Skin of body (tissue), 2 donors: ENCODE results near the gene SP2. TPM values are rescaled to one million over a fixed set of nuclear protein-coding genes. Genes with fewer than 3 reads are reported as not detected.
"Not testable (repeated sequence)": the region's sequence is repeated elsewhere in the genome, so short reads cannot be mapped to it uniquely, and the experiment has no call there.

Experiments used
- DNase-seq: peaks from one replicate; lab custom pipeline; 2025; lab: John Stamatoyannopoulos, UW
- total RNA-seq: library from RNA; depleted of rRNA; stranded (reverse); fragments of >200 nt; gene quantifications from one replicate; pipeline ENCODE4 v1.2.3, GENCODE V29; 2014

Gene SP2
- total RNA-seq, 1 donor from 2014 or later = 2.1 TPM

DNA sequence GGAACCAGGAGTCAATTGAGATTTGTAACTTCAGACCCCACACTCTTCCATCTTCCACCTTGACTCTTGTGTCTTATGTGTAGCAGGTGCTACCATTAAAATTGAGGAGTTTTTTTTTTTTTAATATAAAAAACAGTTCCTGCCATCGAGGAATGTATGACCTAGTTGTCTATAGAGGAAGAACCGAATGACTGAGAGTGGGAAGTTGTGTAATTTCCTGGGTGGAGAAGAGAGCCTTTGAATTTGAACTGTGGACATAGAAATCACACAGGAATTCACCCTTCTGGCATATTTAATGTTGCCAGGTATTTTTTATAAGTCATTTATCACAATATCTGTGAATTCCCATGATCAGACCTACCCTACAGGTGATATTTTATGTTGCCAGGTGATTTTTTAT is 22.0 kb downstream of the SP2 start:
- DNase-seq = no peak

- DNase-seq = no peak
These were observed 23.0 kb downstream of the SP2 start for GRCh38 chr17:47918991-47919390.

- DNase-seq = not testable (repeated sequence)
These were observed 23.9 kb downstream of the SP2 start for GRCh38 chr17:47919889-47920288.

- DNase-seq = no peak
These were observed 29.0 kb downstream of the SP2 start for GRCh38 chr17:47924785-47925677.

- no peak for DNase-seq
These were observed 29.6 kb downstream of the SP2 start for GRCh38 chr17:47925678-47925988.

DNA sequence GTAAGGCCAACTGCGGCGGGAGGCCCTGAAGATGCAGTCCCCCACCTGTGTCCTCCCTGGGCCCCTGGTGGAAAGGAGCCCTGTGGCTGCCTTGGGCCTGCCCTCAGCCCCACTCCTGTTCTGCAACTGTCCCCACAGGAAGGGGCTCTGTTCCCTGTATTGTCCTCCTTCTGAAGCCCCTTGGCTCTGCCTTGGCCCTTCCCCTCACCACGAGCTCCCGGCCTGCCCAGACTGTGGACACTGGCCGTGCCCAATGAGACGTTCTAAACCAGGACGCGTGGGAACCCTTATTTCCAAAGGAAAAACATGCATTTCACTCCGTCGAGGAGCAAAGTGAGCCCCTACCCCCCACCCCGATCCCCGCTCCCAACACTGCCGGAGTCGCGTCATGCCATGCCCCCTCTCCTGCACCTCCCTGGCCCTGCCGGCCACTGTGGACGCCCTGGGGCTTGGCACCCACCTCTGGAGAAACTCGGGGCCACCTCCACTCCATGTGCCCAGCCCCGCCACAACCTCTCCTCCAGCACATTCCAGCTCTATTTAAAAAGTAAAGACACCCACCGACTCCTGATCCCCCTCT is 31.9 kb downstream of the SP2 start:
- no peak for DNase-seq

- no peak for DNase-seq
These were observed 32.4 kb downstream of the SP2 start for GRCh38 chr17:47928415-47928814.

DNA sequence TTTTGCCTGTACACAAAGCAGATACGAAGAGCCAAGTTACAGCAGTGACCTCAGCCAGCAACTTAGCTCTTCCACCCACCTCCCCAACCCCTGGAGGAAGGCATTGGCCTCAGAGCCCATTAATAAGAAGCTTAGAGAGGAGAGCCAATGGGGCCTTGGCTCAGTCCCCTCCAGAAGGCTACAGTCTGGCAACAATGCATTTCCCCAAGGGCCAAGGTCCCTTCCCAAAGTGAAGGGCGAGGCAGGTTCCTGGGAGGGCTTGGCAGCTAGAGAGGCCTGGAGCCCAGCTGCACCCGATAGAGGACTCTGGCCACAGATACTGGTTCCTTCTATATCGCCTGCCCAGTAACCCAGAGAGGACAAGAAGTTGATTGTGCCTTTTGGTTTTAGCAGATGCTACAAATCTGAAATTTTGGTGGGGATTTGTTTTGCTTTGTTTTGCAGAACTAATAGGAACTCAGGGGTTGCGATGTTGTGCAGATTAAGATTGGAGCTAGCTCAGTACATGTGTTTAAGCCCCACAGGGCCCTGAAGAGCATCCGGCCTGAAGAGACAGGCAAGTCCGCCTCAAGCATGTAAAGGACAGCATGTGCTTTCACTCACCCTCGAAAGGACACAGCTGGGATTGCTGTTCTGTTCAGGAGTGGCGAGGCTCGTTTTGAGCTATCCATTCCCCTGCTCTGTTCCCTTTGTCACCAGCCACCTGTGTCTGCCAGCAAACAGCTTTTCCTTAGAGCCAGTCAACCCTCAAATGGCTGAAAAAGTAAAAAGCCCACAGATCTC is 33.4 kb downstream of the SP2 start:
- DNase-seq = no peak

DNA sequence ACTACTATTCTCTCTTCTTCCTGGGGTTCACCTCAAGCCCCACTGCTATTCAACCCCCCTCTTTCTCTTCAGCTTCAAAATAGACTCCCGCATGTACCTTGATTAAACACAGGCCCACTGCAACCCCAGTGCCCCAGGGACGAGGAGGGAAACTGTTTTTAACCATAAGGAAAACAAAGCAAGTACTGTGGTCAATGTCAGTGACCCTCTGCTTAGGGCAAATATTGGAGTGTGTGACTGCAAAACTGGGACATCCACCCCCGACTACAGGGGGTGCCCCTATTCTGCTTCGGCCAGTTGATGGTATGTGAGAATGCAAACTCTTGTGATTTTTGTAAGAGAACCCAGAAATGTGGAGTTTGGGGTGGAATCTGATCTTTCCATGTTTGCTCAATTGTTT is 35.8 kb downstream of the SP2 start:
- DNase-seq = no peak

DNA sequence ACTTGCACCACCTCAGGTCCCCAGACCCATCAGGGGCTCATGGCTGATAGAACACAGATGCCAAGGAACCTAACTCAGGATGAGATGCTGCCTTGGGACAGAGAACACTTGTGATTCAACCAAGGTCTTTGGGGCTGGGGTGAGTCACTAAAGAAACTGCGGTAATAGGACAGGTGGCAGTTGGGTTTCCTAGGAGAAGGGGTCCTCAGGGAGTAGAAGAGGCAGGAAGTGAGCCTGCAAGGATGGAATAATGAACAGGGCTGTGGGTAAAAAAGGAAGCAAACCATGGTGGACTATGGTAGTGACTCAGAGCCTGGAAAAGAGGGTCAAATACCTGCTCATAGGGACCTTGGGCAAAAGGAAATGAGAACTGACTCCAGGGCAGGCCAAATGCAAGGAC is 38.8 kb downstream of the SP2 start:
- no peak for DNase-seq

DNA sequence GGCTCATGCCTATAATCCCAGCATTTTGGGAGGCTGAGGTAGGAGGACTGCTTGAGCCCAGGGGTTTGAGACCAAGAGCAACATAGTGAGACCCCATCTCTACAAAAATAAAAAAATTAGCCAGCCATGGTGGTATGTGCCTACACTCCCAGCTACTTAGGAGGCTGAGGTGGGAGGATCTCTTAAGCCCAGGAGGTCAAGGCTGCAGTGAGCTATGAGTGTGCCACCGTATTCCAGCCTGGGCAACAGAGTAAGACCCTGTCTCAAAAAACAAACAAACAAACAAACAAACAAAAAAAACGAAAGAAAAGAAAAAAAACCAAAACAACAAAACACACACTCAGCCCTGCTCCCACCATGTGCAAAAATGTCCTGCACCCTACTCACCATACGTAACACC is 39.4 kb downstream of the SP2 start:
- not testable (repeated sequence) for DNase-seq

DNA sequence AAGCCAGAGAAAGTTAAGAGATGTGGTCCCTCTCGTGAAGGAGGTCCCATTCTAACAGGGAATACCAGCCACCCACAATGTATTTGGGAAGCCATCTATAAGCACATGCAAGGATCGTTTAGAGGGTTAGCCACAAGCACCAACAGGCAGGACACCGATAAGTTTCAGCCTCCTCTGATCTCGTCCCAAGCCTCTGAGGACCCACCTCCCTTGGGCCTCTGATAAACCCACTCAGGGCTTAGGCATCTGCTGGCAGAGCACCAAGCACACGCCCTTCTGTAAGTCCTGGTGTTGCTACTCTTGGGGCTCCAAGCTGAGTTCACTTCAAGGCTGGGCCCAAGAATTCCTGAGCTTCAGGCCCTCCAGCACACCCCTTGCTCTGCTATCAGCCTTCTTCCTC is 39.9 kb downstream of the SP2 start:
- no peak for DNase-seq

GRCh38 chr17:47937941-47938340 is 41.9 kb downstream of the SP2 start:
- no peak for DNase-seq

- peak; percentile 97 for DNase-seq
These were observed 45.4 kb downstream of the SP2 start, which contains the start of gene PNPO for GRCh38 chr17:47941246-47942095. Gene PNPO (plus strand): TSS chr17:47941571. CDS start chr17:47941676, 105 bp downstream.

GRCh38 chr17:47942096-47942510 is 46.1 kb downstream of the SP2 start:
- DNase-seq = no peak

DNA sequence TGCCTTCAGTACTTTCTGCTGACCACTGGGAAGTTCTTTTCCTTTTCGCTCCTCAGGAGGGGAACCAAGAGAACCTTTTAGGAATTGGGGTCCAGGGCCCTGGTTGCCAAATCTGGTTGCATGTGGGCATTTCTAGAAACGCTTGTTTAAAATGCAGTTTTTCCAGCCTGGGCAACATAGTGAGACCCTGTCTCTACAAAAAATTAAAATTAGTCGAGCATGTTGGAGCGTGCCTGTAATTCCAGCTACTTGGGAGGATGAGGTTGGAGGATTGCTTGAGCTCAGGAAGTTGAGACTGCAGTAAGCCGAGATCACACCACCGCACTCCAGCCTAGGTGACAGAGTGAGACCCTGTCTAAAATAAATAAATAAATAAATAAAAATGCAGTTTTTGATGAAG is 46.5 kb downstream of the SP2 start:
- DNase-seq = no peak

DNA sequence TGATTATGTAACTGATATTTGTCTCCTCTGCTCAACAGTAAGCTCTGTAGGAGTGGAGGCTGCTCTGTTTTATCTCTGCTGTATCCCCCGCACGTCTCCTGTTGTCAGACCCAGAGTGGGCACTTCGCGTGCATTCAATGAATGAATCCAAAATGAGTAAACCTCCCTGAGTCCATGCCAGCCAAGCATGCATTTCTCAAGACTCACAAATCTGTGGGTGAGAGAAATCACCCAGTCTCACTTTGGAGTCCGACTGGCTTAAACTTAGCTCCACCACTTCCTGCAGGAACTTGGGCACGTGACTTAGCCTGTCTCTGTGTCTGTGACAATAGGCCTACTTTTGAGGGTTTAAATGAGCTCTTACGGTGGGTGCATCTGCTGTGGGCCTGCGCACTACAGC is 49.0 kb downstream of the SP2 start:
- DNase-seq = no peak

DNA sequence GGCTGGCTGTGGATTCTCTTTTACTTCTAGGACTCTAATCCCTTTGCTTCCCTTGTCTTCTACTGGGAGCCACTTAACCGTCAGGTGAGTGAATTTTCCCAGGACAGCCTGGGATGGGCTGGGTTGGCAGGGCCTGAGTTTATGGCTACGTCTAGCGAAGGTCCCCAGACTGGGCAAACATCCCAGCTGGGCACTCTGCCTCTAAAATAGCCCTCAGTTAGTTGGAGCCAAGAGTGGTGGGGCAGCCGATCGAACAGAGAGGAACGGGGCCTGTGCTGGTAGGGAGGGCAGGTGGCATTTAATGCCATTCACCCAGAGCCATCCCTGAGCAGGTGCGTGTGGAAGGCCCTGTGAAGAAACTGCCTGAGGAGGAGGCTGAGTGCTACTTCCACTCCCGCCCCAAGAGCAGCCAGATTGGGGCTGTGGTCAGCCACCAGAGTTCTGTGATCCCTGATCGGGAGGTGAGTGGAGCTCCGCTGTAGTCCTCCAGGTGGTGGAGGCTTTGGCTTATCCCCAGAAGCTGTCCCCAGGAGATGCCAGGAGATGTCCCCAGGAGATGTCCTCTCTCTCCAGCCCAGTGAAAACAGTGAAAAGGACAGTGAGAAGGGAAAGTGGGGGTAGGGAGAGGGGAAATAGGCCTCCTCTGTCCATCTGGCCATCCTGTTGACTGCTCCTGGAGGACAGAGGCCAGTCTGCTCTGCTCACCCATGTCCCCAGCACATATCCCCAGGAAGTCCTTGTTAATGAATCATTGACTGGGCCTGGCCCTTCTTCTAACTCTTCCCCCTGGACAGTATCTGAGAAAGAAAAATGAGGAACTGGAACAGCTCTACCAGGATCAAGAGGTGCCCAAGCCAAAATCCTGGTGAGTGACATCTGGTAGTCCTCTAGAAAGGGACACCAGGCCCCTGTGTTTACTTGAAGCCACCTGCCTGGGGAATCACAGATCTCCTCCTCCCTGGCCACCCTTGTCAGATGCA is 49.8 kb downstream of the SP2 start:
- no peak for DNase-seq

- no peak for DNase-seq
These were observed 50.5 kb downstream of the SP2 start for GRCh38 chr17:47946516-47946915.

DNA sequence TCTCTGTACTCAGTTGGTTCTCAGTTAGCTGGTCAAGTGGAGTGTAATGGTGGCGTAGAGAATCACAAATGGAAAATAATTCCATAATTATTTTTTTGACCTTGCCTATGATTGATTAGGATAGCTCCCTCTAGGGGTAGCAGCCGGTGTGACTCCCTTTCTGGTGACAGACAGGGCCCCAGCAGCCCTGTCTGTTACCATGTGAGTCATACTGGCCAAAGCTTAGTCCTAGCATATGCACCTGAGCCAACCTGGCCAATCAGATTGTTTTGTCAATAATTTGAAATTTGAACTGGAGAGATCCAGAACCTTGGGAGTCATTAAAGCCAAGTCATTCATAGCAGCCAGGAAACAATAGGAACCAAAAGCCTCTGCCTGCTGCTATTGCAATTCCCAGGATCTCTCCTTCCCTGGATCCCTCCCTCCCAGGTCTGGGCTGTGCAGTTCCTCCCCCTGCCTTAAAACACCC is 50.9 kb downstream of the SP2 start:
- no peak for DNase-seq
